SW 1271 (cell line): ENCODE data around the gene OR2T11.
A peak's percentile ranks its signal among the peaks of the same experiment; 100 is the strongest.
"Not testable (repeated sequence)": the region's sequence is repeated elsewhere in the genome, so short reads cannot be mapped to it uniquely, and the experiment has no call there.

Experiments
- DNase-seq, 2 experiments: peaks; one replicate each; lab custom pipeline; 2025; lab: John Stamatoyannopoulos, UW

The OR2T11 gene

DNA sequence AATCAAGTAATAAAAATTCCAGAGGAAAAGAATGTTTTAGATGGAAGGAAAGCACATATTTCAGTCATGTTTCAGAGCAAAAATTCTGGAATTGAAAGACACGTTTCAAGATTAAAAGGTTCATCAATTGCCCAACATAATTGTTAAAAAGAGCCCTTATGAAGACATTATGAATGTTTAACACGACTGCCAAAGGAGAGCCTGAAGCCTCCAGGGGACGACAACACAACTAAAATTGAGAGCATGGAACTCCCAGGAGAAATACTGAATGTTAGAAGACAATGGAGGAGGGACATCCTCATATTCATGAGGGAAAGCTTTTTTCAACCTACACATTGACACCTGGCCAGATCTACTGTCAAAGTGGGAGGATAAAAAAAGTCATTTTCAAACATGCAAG is 16.0 kb downstream of the OR2T11 start:
- peak; percentile 45 to 74 for DNase-seq

- DNase-seq: no peak
Measured at GRCh38 chr1:248618119-248618518, 16.8 kb downstream of the OR2T11 start.

GRCh38 chr1:248613742-248614141 is 21.1 kb downstream of the OR2T11 start:
- DNase-seq: no peak

DNA sequence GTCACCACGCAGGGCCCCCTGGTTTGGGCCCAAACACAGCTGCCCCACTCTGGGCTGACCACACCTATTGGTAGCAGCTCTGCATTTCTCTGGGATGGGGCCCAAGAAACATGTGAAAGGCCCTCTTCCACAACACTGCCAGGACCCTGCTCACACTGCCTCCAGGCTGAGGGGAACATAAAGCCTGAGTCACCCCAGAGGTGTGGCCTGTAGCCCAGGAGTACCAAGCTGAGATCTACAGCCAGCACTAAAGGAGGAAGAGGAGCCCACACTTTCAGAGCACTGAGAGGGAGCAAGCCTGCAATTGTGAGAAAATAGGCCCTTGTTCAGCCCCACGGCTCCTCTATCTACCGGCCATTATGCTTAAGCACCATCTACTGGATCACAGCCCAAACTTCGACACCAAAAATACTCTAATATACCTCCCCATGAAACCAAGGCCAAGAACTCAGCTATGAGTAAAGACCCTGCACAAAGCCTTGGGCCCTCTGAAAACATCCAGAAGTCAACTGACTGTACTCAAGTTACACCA is 22.9 kb downstream of the OR2T11 start:
- no peak for DNase-seq

DNA sequence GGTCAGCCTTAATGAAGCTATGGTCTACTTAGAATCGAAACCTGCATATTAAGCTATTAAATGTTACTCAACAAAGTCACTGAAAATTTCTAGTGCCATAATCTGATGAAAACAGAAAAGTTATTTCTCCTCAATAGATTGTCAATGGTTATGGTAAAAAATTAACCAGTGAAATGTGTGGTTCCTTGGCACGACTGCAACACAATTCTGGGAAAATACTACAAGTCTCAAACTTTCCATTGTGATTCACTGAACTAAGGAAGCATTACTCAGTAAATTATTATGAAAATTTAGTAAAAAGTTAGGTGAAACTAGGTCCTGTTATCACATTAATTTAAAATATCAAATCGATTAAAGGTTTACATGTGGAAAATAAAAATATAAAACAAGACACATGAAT is 24.6 kb downstream of the OR2T11 start:
- no peak for DNase-seq

DNA sequence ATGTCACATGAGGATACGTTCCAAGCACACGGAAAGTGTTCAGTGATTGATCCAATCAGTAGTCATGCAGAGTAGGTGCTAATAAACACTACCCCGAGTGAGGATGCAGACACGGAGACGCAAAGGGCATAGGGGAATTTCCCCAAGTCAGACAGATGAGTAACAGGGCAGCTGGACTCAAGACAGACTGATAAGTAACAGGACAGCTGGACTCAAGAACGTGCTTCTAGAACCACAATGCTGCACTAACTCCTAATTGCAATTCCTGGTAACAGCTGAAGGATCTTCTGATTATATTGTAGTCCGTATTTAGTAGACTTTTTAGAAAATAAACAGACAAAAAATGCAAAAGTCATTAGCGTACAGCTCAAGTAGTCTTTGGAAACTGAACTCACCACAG is 35.5 kb downstream of the OR2T11 start:
- DNase-seq: no peak

- DNase-seq: no peak
Measured at GRCh38 chr1:248597589-248597988, 37.3 kb downstream of the OR2T11 start, which contains the start of gene OR2T10. TSS of gene OR2T10 (minus strand) at chr1:248597700. CDS start at chr1:248593768, 3,932 bp downstream.

DNA sequence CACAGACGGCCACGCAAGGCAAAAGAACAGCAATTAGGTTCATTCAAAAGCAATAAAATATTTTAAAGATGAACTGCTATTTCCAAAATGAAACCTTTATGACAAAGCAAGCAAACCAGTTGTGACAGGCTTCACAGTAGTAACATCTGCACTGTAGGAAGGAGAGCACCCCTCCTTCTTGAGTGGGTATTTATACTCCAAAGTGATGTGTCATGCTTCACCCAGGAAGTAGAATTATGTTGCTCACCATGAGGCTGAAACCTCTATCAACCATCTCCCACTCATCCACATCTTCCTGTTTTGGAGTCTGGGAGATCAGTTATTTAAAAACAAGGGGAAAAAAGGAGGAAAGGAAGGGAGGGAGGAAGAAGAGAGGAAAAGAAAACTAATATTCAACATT is 38.3 kb downstream of the OR2T11 start:
- no peak for DNase-seq

GRCh38 chr1:248593226-248593625 is 41.7 kb downstream of the OR2T11 start:
- no peak for DNase-seq

DNA sequence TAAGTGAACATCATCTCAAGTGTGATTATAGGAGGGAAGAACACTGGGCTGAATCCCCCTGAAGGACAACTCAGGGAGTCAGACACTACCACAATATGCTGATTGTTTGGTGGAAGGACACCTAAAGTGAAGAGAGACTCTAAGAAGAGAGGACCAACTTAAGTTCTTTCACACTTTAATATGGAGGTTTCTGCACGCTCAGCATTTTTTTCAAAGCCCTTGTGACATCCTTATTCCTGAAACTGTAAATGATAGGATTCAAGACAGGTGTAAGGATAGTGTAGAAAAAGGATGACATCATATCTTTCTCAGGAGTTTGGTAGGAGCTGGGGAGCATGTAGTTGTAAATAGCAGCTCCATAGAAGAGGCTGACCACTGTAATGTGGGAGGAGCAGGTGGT is 42.2 kb downstream of the OR2T11 start:
- DNase-seq: no peak

DNA sequence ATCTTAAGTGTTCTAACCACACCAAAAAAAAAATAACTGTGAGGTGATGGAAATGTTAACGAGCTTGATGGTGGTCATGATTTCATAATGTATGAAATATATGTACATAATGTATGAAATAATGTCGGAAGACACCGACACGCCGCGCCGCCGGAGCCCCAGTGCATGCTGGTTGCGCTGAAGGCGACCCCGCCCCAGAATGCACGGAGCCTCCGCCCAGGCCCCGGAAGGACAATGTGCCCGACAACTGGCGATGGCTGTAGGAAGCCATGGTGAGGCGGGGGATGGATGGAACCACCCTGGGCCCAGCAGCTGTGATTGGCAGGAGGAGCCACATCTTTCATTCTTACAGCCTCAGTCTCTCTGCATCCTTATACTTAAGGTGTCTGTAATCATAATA is 44.8 kb downstream of the OR2T11 start:
- no peak for DNase-seq

GRCh38 chr1:248589334-248589733 is 45.6 kb downstream of the OR2T11 start:
- DNase-seq: no peak

- no peak for DNase-seq
Measured at GRCh38 chr1:248585266-248585665, 49.6 kb downstream of the OR2T11 start.

GRCh38 chr1:248576260-248576980 is 58.5 kb downstream of the OR2T11 start:
- DNase-seq: no peak

DNA sequence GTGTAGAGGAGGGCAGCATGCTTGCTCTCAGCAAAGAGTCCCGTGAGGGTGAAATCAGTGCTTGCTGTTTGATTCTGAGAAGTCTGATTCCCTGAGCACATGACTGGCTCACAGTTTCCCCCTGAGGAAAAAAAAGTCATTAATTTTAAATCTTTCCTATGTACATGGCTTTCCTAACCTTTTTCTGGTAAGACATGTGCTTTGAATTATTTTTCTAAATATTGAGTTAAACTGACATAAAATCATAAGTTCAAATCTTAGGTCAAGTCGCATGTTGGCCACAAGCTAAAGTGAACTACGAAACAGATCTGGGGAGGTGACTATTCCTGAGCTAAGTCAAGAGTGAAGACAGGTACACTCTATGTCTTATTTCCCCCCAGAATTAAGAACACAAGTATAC is 60.2 kb downstream of the OR2T11 start, which contains the start of gene OR2T34:
Gene OR2T34, minus strand, starts transcription at position 101 of the 400 bp plus-strand sequence. Its CDS starts 0 bp downstream, at position 101.
- not testable (repeated sequence) for DNase-seq

DNA sequence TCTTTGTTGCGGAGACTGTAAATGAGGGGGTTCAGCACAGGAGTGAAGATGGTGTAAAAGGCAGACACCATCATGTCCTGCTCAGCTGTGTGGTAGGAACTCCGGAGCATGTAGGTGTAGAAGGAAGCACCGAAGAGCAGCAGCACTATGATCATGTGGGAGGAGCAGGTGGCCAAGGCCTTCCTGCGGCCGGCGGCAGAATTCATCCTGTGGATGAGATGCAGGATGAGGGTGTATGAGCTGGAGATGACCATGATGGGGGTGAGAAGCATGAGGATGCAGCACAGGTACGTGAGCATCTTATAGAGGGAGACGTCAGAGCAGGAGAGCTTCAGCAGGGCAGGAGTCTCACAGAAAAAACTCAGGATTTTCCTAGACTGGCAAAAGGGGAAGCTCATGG is 61.0 kb downstream of the OR2T11 start:
- not testable (repeated sequence) for DNase-seq
